ENCODE measurements around the gene SVOPL.

DNA sequence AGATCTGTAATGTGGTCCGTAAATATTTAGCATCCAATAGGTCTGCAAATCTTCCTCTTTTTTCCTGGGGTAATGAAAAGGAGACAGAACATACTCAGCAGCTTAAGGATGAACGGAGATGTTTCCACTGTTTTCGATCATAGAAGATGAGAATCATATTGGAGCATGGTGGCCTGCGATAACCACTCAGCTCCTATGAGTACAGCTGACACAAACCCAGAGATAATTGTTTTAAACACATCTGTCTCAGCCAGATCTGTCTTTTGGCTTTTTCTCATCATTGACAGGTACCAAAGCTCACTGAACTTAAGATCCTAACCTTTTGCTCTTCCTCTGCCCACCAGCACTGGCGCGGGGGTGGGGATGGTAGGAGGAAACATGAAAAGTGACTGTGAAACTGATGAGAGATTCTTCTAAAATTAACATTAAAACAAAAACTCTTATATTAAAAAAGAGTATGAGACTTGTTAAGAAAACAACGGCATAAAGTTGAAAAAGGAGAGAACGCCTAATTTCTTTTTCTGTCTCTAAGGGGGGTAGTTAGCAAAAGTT, 71.0 kb downstream of the SVOPL start:
- TF ChIP-seq, protein P1, sequence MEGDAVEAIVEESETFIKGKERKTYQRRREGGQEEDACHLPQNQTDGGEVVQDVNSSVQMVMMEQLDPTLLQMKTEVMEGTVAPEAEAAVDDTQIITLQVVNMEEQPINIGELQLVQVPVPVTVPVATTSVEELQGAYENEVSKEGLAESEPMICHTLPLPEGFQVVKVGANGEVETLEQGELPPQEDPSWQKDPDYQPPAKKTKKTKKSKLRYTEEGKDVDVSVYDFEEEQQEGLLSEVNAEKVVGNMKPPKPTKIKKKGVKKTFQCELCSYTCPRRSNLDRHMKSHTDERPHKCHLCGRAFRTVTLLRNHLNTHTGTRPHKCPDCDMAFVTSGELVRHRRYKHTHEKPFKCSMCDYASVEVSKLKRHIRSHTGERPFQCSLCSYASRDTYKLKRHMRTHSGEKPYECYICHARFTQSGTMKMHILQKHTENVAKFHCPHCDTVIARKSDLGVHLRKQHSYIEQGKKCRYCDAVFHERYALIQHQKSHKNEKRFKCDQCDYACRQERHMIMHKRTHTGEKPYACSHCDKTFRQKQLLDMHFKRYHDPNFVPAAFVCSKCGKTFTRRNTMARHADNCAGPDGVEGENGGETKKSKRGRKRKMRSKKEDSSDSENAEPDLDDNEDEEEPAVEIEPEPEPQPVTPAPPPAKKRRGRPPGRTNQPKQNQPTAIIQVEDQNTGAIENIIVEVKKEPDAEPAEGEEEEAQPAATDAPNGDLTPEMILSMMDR (conservative IDR thresholded peaks at IDR 0.05 in 1 of 2, IDR thresholded peaks at IDR 0.05 in 1 of 2; ENCODE audit: low read depth in 1 of 2, low read length in 2 of 2): no peak
- no peak for TF ChIP-seq EZH2 (IDR thresholded peaks at IDR 0.05; ENCODE audit: low read length, missing control alignments)

Data from fibroblast of lung (primary cell).